ENCODE measurements around the gene C16orf78.

Gene C16orf78

GRCh38 chr16:49376206-49376605, 2.6 kb downstream of the C16orf78 start:
- peak in 2 of 42 donors; percentile 10 for DNase-seq
- intact Hi-C loops (cut with DNase I), result no loop called here

- intact Hi-C loops (cut with DNase I), result no loop called here
- DNase-seq, result peak in 2 of 42 donors; percentile 13 to 18
Measured at GRCh38 chr16:49377196-49377755, 3.7 kb downstream of the C16orf78 start.

GRCh38 chr16:49378238-49378637, 4.6 kb downstream of the C16orf78 start:
- intact Hi-C loops (cut with DNase I), result no loop called here
- no peak for DNase-seq

- intact Hi-C loops (cut with DNase I), result no loop called here
- no peak for DNase-seq
Measured at GRCh38 chr16:49378816-49379215, 5.2 kb downstream of the C16orf78 start.

- intact Hi-C loops (cut with DNase I), result no loop called here
Measured at GRCh38 chr16:49382916-49383315, 9.3 kb downstream of the C16orf78 start.

GRCh38 chr16:49395021-49395420, 21.4 kb downstream of the C16orf78 start:
- no peak for DNase-seq
- intact Hi-C loops (cut with DNase I), result no loop called here

More at GRCh38 chr16:49382916-49383315, 9.3 kb downstream of the C16orf78 start:
- peak in 1 of 42 donors; percentile 24 for DNase-seq

- intact Hi-C loops (cut with DNase I), result no loop called here
- peak in 1 of 42 donors; percentile 33 for DNase-seq
Measured at GRCh38 chr16:49396206-49396720, 22.7 kb downstream of the C16orf78 start.

GRCh38 chr16:49398761-49399160, 25.2 kb downstream of the C16orf78 start:
- peak in 2 of 42 donors; percentile 14 to 21 for DNase-seq
- intact Hi-C loops (cut with DNase I), result no loop called here

- peak in 1 of 42 donors; percentile 15 for DNase-seq
- intact Hi-C loops (cut with DNase I), result loop anchor here (5.0 kb wide), 1 partner anchor 523 kb away; no protein-coding TSS in a partner anchor
Measured at GRCh38 chr16:49399594-49400364, 26.2 kb downstream of the C16orf78 start.

- DNase-seq, result peak in 1 of 42 donors; percentile 16
- intact Hi-C loops (cut with DNase I), result loop anchor here (5.0 kb wide), 1 partner anchor 522 kb away; no protein-coding TSS in a partner anchor
Measured at GRCh38 chr16:49400611-49401010, 27.0 kb downstream of the C16orf78 start.

GRCh38 chr16:49405123-49405522, 31.5 kb downstream of the C16orf78 start:
- DNase-seq, result peak in 2 of 42 donors; percentile 18 to 24
- intact Hi-C loops (cut with DNase I), result no loop called here

- intact Hi-C loops (cut with DNase I), result no loop called here
Measured at GRCh38 chr16:49405530-49405929, 31.9 kb downstream of the C16orf78 start.

GRCh38 chr16:49407873-49408550, 34.4 kb downstream of the C16orf78 start:
- intact Hi-C loops (cut with DNase I), result no loop called here
- peak; percentile 57 to 90 (median 82) for DNase-seq

More at GRCh38 chr16:49405530-49405929, 31.9 kb downstream of the C16orf78 start:
- DNase-seq, result no peak

GRCh38 chr16:49409121-49409520, 35.5 kb downstream of the C16orf78 start:
- DNase-seq, result no peak
- intact Hi-C loops (cut with DNase I), result no loop called here

GRCh38 chr16:49410226-49410625, 36.6 kb downstream of the C16orf78 start:
- peak in 1 of 42 donors; percentile 15 for DNase-seq
- intact Hi-C loops (cut with DNase I), result no loop called here

GRCh38 chr16:49411121-49411970, 37.7 kb downstream of the C16orf78 start:
- DNase-seq, result peak in 1 of 42 donors; percentile 28
- intact Hi-C loops (cut with DNase I), result no loop called here

GRCh38 chr16:49414671-49415070, 41.1 kb downstream of the C16orf78 start:
- intact Hi-C loops (cut with DNase I), result no loop called here
- no peak for DNase-seq

- intact Hi-C loops (cut with DNase I), result no loop called here
- DNase-seq, result no peak
Measured at GRCh38 chr16:49415083-49415482, 41.5 kb downstream of the C16orf78 start.
